Peyer's patch (tissue), 4 donors: Measurements from ENCODE around the gene NSL1.
A peak's percentile ranks its signal among the peaks of the same experiment; 100 is the strongest.

ENCODE experiments used
- CTCF ChIP-seq, 6 experiments: fragments of 450-650 bp in 4 of 6; fragments of 200-600 bp in 2 of 6; sonication (generic) in 1 of 6; IDR thresholded peaks; one replicate each; pipeline ENCODE4 v1.5.1; 2017 to 2019; ENCODE audit warnings: antibody characterized with exemption in 6 of 6, mild to moderate bottlenecking in 3 of 6, moderate library complexity in 1 of 6
- POLR2A ChIP-seq, 2 donors: fragments of 450-650 bp; IDR thresholded peaks; one replicate each; pipeline ENCODE4 v1.5.1; 2017; ENCODE audit warnings: antibody characterized with exemption in 2 of 2, mild to moderate bottlenecking in 2 of 2, moderate library complexity in 2 of 2

- no peak for TF ChIP-seq POLR2A (IDR thresholded peaks at IDR 0.05)
- peak in 1 of 6 experiments; percentile 6 for TF ChIP-seq CTCF (IDR thresholded peaks at IDR 0.05)
Observed at GRCh38 chr1:212816567-212817278, 25.1 kb upstream of the NSL1 start.
